Measurements from ENCODE around the gene GADD45GIP1.

GRCh38 chr19:12959481-12959880, 2.5 kb upstream of the GADD45GIP1 start:
- TF ChIP-seq CTCF (conservative IDR thresholded peaks at IDR 0.05), result no peak
- TF ChIP-seq ZFX (IDR thresholded peaks at IDR 0.05), result no peak
